ENCODE data around the gene WTAP.

DNA sequence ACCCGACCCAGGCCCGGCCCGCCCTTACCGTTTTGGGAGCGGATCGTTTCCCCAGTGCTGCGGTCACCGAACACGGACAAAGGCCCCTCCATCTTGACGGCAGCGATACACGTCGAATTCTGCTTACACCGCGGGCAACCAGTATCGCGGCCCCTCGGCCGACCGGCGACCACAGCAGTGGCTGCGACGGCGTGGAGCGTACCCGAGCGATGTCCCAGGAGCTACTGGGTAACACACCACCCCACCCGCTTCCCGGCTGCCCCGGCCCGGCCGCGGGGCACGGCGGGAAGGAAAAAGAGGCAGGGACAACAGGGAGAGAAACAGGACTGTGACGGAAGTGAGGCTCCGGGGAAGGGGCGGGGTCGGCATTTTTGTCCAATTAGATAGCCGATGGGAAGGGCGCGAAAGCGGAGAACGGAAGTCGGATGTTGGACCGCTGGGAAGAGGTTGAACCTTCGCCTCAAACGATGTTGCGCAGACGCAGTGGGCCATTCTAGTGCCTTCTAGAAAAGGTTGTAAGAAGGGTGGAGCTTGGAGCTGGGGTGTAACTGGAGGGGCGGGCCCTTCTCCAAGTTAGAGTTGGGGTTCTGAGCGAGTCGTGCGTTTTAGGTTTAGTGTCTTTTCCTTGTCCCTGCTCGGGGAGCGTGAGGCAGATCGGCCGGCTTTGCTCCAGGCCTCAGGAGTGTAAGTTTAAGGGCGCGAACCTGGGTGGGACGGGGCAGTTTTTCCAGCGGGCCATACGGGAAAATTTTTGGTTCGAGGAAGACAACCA lies 62.3 kb downstream of the WTAP start, which contains the start of gene TCP1:
- TF ChIP-seq, protein P1, sequence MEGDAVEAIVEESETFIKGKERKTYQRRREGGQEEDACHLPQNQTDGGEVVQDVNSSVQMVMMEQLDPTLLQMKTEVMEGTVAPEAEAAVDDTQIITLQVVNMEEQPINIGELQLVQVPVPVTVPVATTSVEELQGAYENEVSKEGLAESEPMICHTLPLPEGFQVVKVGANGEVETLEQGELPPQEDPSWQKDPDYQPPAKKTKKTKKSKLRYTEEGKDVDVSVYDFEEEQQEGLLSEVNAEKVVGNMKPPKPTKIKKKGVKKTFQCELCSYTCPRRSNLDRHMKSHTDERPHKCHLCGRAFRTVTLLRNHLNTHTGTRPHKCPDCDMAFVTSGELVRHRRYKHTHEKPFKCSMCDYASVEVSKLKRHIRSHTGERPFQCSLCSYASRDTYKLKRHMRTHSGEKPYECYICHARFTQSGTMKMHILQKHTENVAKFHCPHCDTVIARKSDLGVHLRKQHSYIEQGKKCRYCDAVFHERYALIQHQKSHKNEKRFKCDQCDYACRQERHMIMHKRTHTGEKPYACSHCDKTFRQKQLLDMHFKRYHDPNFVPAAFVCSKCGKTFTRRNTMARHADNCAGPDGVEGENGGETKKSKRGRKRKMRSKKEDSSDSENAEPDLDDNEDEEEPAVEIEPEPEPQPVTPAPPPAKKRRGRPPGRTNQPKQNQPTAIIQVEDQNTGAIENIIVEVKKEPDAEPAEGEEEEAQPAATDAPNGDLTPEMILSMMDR (IDR thresholded peaks at IDR 0.05), result no peak
- TF ChIP-seq POLR2A (IDR thresholded peaks at IDR 0.05), result peak; percentile 98

Measured in transverse colon (tissue), 3 donors.